ENCODE results near the gene HOXA9. TPM values are rescaled to one million over a fixed set of nuclear protein-coding genes. Genes with fewer than 3 reads are reported as not detected.

HOXA9 gene
- total RNA-seq, 1 experiment from 2014 or later = 16.7 TPM

DNA sequence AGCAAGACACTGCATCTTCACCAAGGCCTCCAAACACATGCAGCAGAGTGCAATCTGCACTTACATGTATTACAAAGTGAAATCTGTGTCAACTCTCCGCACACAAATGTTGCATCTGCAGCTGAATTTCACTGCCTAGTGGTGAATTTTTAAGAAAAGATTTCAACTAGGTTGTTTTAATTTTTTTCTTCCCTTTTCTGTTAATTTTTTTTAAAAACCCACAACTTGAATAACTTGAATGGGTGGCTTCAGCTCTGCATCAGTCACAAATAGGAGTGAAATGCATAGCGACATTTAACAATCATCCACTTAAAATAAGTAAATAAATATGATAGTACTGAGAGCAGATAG lies 28.6 kb upstream of the HOXA9 start:
- Mint-ChIP-seq H3K4me3 (ENCODE audit: unreplicated experiment) (no peak overlapping the region), H3K9me3 (ENCODE audit: unreplicated experiment) (no peaks in the 10 kb centered on the region), H3K27me3 (ENCODE audit: insufficient read depth, unreplicated experiment) (peaks cover 10% of the 10 kb centered on the region), H3K4me1 (ENCODE audit: low read depth, unreplicated experiment) (no peaks in the 10 kb centered on the region), H3K27ac (ENCODE audit: unreplicated experiment) (no peak overlapping the region), H3K36me3 (ENCODE audit: insufficient read depth, unreplicated experiment) (no peaks in the 10 kb centered on the region)
- Histone ChIP-seq H3K4me1 (peaks cover 2% of the 10 kb centered on the region), H3K4me3 (ENCODE audit: low read depth, low read length) (no peak overlapping the region), H3K9me3 (no peaks in the 10 kb centered on the region), H3K36me3 (ENCODE audit: control insufficient read depth, insufficient read depth, low read length) (no peaks in the 10 kb centered on the region), H3K27me3 (replicated peaks; ENCODE audit: control insufficient read depth, insufficient read depth, low read length) (peaks cover 1% of the 10 kb centered on the region; the same call in 1 of the 2 replicates)
- DNase-seq = no peak
- no TSS peak for BruUV-seq (replicated peaks)
- ChIA-PET POLR2A (no interaction called here), CTCF (no interaction called here)
- TF ChIP-seq, protein P1, sequence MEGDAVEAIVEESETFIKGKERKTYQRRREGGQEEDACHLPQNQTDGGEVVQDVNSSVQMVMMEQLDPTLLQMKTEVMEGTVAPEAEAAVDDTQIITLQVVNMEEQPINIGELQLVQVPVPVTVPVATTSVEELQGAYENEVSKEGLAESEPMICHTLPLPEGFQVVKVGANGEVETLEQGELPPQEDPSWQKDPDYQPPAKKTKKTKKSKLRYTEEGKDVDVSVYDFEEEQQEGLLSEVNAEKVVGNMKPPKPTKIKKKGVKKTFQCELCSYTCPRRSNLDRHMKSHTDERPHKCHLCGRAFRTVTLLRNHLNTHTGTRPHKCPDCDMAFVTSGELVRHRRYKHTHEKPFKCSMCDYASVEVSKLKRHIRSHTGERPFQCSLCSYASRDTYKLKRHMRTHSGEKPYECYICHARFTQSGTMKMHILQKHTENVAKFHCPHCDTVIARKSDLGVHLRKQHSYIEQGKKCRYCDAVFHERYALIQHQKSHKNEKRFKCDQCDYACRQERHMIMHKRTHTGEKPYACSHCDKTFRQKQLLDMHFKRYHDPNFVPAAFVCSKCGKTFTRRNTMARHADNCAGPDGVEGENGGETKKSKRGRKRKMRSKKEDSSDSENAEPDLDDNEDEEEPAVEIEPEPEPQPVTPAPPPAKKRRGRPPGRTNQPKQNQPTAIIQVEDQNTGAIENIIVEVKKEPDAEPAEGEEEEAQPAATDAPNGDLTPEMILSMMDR (IDR thresholded peaks at IDR 0.05; ENCODE audit: insufficient read depth in 1 of 2, low read depth in 1 of 2, low read length in 1 of 2, severe bottlenecking in 1 of 2, unreplicated experiment in 1 of 2) = no peak
- intact Hi-C loops (cut with micrococcal nuclease; ENCODE audit: unreplicated experiment) = no loop called here

DNA sequence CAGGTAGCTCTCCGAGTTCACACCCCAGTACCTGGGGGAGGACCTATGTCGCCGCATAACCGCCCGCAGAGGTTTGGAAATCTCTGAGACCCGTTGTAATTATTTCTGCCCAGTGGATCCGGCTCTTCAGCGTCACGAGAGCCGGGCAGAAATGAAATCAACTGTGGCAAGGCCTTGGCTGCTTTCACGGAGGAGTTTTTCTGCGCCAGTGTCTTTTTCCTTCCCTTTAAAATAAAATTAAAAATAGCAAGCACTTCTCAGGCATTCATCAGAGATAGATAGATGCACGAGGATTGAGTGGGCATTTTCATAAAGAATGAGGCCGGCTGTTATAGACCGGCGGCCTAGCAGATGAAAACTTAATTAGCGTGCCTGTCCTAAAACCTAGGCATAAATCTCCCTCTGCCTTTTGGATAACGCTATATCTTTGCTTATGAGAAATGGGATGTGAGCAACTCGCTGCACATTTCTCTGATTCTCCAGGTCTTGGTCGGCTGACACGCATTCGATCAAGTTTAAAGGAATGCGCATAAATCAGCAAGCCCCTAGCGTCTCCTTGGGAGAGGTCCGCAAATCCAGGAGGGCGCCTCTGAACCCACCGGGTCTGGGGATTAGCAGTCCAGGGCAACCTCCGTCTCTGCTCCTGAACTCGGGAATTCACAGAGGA lies 28.1 kb upstream of the HOXA9 start:
- no peak overlapping the region for H3K4me3 Mint-ChIP-seq (ENCODE audit: unreplicated experiment)
- no peaks in the 10 kb centered on the region for H3K9me3 Mint-ChIP-seq (ENCODE audit: unreplicated experiment)
- H3K27ac Mint-ChIP-seq (ENCODE audit: unreplicated experiment) = no peak overlapping the region
- peaks cover 10% of the 10 kb centered on the region for H3K27me3 Mint-ChIP-seq (ENCODE audit: insufficient read depth, unreplicated experiment)
- intact Hi-C loops (cut with micrococcal nuclease; ENCODE audit: unreplicated experiment) = no loop called here
- CTCF ChIA-PET = no interaction called here
- Histone ChIP-seq H3K27me3 (replicated peaks; ENCODE audit: control insufficient read depth, insufficient read depth, low read length) (no peaks in the 10 kb centered on the region; the same call in 1 of the 2 replicates), H3K4me3 (ENCODE audit: low read depth, low read length) (no peak overlapping the region), H3K9me3 (no peaks in the 10 kb centered on the region), H3K4me1 (no peaks in the 10 kb centered on the region), H3K36me3 (ENCODE audit: control insufficient read depth, insufficient read depth, low read length) (no peaks in the 10 kb centered on the region)
- BruUV-seq (replicated peaks) = no TSS peak
- no peaks in the 10 kb centered on the region for H3K4me1 Mint-ChIP-seq (ENCODE audit: low read depth, unreplicated experiment)
- no peak for DNase-seq
- POLR2A ChIA-PET = no interaction called here
- no peaks in the 10 kb centered on the region for H3K36me3 Mint-ChIP-seq (ENCODE audit: insufficient read depth, unreplicated experiment)
- TF ChIP-seq, protein P1 (IDR thresholded peaks at IDR 0.05; ENCODE audit: insufficient read depth in 1 of 2, low read depth in 1 of 2, low read length in 1 of 2, severe bottlenecking in 1 of 2, unreplicated experiment in 1 of 2) = no peak

DNA sequence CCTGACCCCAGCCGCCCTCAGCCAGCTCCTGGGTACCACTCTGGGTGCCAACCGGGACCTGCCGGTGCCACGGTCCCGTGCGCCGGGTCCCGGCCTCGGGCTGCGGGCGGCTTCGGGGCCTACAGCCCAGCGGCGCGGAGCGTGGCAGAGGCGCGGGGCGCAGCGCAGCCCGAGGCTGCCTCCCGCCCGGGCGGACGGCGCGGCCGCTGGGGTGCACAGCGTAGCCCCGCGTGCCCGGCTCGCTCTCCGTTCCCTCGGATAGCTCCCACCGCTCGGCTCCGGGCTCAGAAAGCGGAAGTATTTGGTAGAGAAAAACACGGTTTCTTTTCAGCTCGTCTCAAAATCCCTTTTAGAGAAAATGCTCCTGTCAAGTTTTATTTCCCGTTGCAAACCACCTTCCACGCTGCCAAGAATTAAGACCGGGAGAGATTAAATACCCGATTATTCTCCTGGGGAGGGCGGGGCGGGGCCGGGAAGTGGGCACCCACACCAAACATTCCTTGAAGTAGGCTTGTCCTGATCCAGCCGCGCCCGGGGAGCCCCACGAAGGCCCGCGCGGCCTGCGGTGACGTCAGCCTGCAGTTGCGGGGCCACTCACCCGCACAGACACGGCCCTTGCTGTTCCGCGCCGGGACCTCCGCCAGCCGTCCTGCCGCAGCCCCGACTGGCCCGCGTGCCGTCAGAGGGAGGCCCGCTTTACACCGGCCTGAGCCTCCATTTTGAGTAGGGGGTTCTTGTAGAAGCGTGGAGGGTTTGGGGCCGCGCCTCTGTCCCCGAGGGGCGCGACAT lies 27.4 kb upstream of the HOXA9 start:
- CTCF ChIA-PET = interaction anchor here (0.6 kb wide), 1 partner anchor 12 kb away, joined by 3 read pairs; no protein-coding TSS in a partner anchor
- Histone ChIP-seq H3K27me3 (replicated peaks; ENCODE audit: control insufficient read depth, insufficient read depth, low read length) (no peaks in the 10 kb centered on the region), H3K4me3 (ENCODE audit: low read depth, low read length) (no peak overlapping the region), H3K4me1 (no peaks in the 10 kb centered on the region), H3K9me3 (no peaks in the 10 kb centered on the region), H3K36me3 (ENCODE audit: control insufficient read depth, insufficient read depth, low read length) (no peaks in the 10 kb centered on the region)
- H3K4me3 Mint-ChIP-seq (ENCODE audit: unreplicated experiment) = no peak overlapping the region
- TF ChIP-seq, protein P1 (IDR thresholded peaks at IDR 0.05; ENCODE audit: insufficient read depth in 1 of 2, low read depth in 1 of 2, low read length in 1 of 2, severe bottlenecking in 1 of 2, unreplicated experiment in 1 of 2) = no peak
- H3K9me3 Mint-ChIP-seq (ENCODE audit: unreplicated experiment) = no peaks in the 10 kb centered on the region
- H3K27me3 Mint-ChIP-seq (ENCODE audit: insufficient read depth, unreplicated experiment) = peaks cover 4% of the 10 kb centered on the region
- H3K27ac Mint-ChIP-seq (ENCODE audit: unreplicated experiment) = no peak overlapping the region
- POLR2A ChIA-PET = no interaction called here
- no peak for DNase-seq
- H3K4me1 Mint-ChIP-seq (ENCODE audit: low read depth, unreplicated experiment) = no peaks in the 10 kb centered on the region
- BruUV-seq (replicated peaks) = no TSS peak
- no peaks in the 10 kb centered on the region for H3K36me3 Mint-ChIP-seq (ENCODE audit: insufficient read depth, unreplicated experiment)
- intact Hi-C loops (cut with micrococcal nuclease; ENCODE audit: unreplicated experiment) = no loop called here

Data from Caco-2 (cell line).